ENCODE results near the gene NXF3. TPM values are rescaled to one million over a fixed set of nuclear protein-coding genes. Genes with fewer than 3 reads are reported as not detected.

The NXF3 gene, protein sequence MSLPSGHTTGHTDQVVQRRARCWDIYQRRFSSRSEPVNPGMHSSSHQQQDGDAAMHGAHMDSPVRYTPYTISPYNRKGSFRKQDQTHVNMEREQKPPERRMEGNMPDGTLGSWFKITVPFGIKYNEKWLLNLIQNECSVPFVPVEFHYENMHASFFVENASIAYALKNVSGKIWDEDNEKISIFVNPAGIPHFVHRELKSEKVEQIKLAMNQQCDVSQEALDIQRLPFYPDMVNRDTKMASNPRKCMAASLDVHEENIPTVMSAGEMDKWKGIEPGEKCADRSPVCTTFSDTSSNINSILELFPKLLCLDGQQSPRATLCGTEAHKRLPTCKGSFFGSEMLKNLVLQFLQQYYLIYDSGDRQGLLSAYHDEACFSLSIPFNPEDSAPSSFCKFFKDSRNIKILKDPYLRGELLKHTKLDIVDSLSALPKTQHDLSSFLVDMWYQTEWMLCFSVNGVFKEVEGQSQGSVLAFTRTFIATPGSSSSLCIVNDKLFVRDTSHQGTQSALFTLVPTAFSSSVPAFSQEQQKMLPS
- total RNA-seq, result 0.08 TPM in 1 of 2 replicates, not detected in the other

DNA sequence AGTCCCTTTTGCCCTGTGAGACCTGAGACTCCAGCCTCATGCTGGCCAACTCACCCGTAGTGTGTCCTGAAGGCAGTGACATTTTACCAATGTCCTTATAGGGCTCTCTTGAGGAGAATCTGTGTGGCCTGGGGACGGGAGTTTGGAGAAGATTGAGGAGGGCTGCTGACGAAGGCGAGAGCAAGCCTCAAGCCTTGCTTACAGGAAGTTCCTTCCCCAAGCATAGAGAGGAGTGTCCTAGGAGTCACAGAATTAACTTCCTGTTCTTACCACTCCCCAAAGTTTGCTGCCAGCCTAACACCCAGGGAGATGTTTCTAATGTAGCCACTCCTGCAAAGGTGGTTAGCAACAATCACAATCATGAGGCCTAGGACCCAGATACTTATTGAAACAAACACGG, at the start of gene NXF3:
Gene NXF3 (minus strand): TSS at position 202 of the 400 bp plus-strand sequence. CDS start 120 bp downstream, at position 82.

GRCh38 chrX:103063918-103064434, 29.0 kb downstream of the NXF3 start, which contains the start of gene BEX1:
Gene BEX1 (minus strand): TSS chrX:103064171. CDS start chrX:103063274, 897 bp downstream.

Other genes with a start within 250 kb of the NXF3 start
- gene RAB40AL, start 155.9 kb downstream of the NXF3 start, total RNA-seq, result 0.08 TPM in 1 of 2 replicates, not detected in the other
- 0.31 and 4.8 TPM in 2 replicates for gene BEX1, start 29.0 kb downstream of the NXF3 start, total RNA-seq
- 26.2 and 32.5 TPM in 2 replicates for gene BEX4, start 122.0 kb upstream of the NXF3 start, total RNA-seq
- gene TCEAL8, start 162.0 kb upstream of the NXF3 start, total RNA-seq, result 77.5 and 78.7 TPM in 2 replicates
- gene TCEAL5, start 183.6 kb upstream of the NXF3 start, total RNA-seq, result not detected in 2 replicates
- gene BEX2, start 217.8 kb upstream of the NXF3 start, total RNA-seq, result 13.8 and 24.0 TPM in 2 replicates
- 7.6 and 9.9 TPM in 2 replicates for gene TCEAL7, start 237.1 kb upstream of the NXF3 start, total RNA-seq

Measured in hair follicular keratinocyte (primary cell).